HG02938 (cell line): ENCODE data around the gene MLLT10.

Experiments used
- ATAC-seq: cut with Tn5 transposase; IDR thresholded peaks from one replicate; pipeline ENCODE4 v1.9.1; 2021; ENCODE audit warnings: mild to moderate bottlenecking, moderate library complexity; ENCODE audit not compliant: unreplicated experiment

The MLLT10 gene

GRCh38 chr10:21759232-21759631, 225.2 kb downstream of the MLLT10 start:
- no peak for ATAC-seq

GRCh38 chr10:21760332-21760731, 226.3 kb downstream of the MLLT10 start:
- no peak for ATAC-seq

- no peak for ATAC-seq
These were observed 230.6 kb downstream of the MLLT10 start for GRCh38 chr10:21764466-21765189.

GRCh38 chr10:21769041-21769440, 235.0 kb downstream of the MLLT10 start:
- ATAC-seq, result no peak

- ATAC-seq, result no peak
These were observed 237.2 kb downstream of the MLLT10 start for GRCh38 chr10:21771219-21771618.

- no peak for ATAC-seq
These were observed 242.9 kb downstream of the MLLT10 start for GRCh38 chr10:21776883-21777282.

- no peak for ATAC-seq
These were observed 257.2 kb downstream of the MLLT10 start for GRCh38 chr10:21791276-21791675.
